Upper lobe of right lung (tissue), 1 donor: ENCODE data around the gene SLC35F3. TPM values are rescaled to one million over a fixed set of nuclear protein-coding genes. Genes with fewer than 3 reads are reported as not detected.

ENCODE experiments used
- ATAC-seq: fragments of 200-7000 bp; cut with Tn5 transposase; one replicate; pipeline ENCODE4 v1.9.1; 2020; ENCODE audit warnings: mild to moderate bottlenecking, moderate library complexity
- DNase-seq: peaks from one replicate; pipeline ENCODE4 v3.0.0-alpha.2; 2020
- H3K27ac ChIP-seq: fragments of 200-600 bp; one replicate; pipeline ENCODE4 v1.8.0; 2022
- H3K27me3 ChIP-seq: fragments of 200-600 bp; one replicate; pipeline ENCODE4 v1.8.0; 2022; ENCODE audit warnings: mild to moderate bottlenecking
- H3K36me3 ChIP-seq: fragments of 200-600 bp; one replicate; pipeline ENCODE4 v1.8.0; 2022
- H3K4me1 ChIP-seq: fragments of 200-600 bp; one replicate; pipeline ENCODE4 v1.8.0; 2022
- H3K4me3 ChIP-seq: fragments of 200-600 bp; one replicate; pipeline ENCODE4 v1.8.0; 2022; ENCODE audit warnings: mild to moderate bottlenecking
- H3K9me3 ChIP-seq: fragments of 200-600 bp; one replicate; pipeline ENCODE4 v1.8.0; 2022
- intact Hi-C: fragments of 100-400 bp; cut with DNase I; formaldehyde crosslinking; loops from one replicate; pipeline ENCODE4 v1.11.0; 2022
- total RNA-seq: library from RNA; stranded (reverse); fragmentation: NEBNext Ultra II Directional; extraction: Animal tissue kit (Norgen Biotek cat#: 25700); gene quantifications from one replicate; pipeline ENCODE4 v1.2.1, GENCODE V29; 2021
- TF ChIP-seq, protein P1 (sequence below): fragments of 200-600 bp; IDR thresholded peaks from one replicate; pipeline ENCODE4 v1.8.0; 2022; ENCODE audit warnings: antibody characterized with exemption
- donor health status: DM: no; HTN: yes; CAD: no; lungs with severe emphysema.

The SLC35F3 gene
- total RNA-seq, 1 donor from 2014 or later, result 0.29 TPM

DNA sequence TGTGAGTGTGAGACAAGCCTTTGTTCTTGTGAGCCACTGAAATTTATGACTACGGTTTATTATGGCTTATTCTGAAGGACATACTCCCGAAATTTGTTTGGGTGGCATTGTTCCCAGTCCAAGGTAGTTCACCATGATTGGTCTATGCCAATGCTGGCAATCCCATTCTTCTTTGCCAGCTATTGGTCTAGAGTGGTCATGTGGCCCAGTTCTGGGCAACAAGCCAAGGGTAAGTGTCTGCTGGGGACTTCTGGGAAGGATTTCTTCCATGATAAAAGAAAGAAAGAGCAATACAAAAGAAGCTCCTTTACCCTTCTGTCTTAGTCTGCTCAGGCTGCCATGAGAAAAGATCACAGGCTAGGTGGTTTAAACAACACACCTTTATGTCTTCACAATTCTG, 201.6 kb downstream of the SLC35F3 start:
- H3K4me3 ChIP-seq, result no peak overlapping the region
- TF ChIP-seq, protein P1, sequence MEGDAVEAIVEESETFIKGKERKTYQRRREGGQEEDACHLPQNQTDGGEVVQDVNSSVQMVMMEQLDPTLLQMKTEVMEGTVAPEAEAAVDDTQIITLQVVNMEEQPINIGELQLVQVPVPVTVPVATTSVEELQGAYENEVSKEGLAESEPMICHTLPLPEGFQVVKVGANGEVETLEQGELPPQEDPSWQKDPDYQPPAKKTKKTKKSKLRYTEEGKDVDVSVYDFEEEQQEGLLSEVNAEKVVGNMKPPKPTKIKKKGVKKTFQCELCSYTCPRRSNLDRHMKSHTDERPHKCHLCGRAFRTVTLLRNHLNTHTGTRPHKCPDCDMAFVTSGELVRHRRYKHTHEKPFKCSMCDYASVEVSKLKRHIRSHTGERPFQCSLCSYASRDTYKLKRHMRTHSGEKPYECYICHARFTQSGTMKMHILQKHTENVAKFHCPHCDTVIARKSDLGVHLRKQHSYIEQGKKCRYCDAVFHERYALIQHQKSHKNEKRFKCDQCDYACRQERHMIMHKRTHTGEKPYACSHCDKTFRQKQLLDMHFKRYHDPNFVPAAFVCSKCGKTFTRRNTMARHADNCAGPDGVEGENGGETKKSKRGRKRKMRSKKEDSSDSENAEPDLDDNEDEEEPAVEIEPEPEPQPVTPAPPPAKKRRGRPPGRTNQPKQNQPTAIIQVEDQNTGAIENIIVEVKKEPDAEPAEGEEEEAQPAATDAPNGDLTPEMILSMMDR, result no peak
- H3K36me3 ChIP-seq, result no peaks in the 10 kb centered on the region
- no peaks in the 10 kb centered on the region for H3K9me3 ChIP-seq
- no peaks in the 10 kb centered on the region for H3K4me1 ChIP-seq
- ATAC-seq (no peak), DNase-seq (no peak)
- H3K27me3 ChIP-seq, result peaks cover 7% of the 10 kb centered on the region
- intact Hi-C loops, result no loop called here
- no peak overlapping the region for H3K27ac ChIP-seq

- Histone ChIP-seq H3K9me3 (no peaks in the 10 kb centered on the region), H3K36me3 (no peaks in the 10 kb centered on the region), H3K27me3 (peaks cover 7% of the 10 kb centered on the region), H3K27ac (no peak overlapping the region), H3K4me3 (no peak overlapping the region), H3K4me1 (no peaks in the 10 kb centered on the region)
- intact Hi-C loops, result no loop called here
- DNase-seq, result no peak
- TF ChIP-seq, protein P1, result no peak
- ATAC-seq, result no peak
Observed at GRCh38 chr1:234107416-234108021, 203.0 kb downstream of the SLC35F3 start.

DNA sequence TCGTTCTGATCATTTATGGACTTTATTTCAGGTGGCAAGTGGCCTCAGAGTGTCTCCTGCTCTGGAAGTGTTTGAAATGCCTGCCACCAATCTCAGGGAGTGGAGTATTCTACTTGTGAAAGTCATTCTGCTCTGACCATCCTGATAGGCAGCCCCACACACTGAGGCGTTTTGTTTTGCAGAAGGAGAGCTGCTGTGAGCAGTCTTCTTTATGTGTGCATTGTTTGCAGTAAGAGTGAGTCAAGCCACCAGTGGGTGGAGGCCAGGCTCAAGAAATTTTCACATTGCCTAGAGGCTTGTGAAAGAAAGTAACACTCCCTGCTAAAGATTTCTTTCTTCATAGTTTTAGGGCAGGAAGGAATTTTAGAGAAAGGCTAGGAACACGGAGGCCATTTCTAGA, 204.4 kb downstream of the SLC35F3 start:
- no peak for ATAC-seq
- H3K27me3 ChIP-seq, result peaks cover 9% of the 10 kb centered on the region
- TF ChIP-seq, protein P1, result no peak
- no peaks in the 10 kb centered on the region for H3K36me3 ChIP-seq
- no peaks in the 10 kb centered on the region for H3K4me1 ChIP-seq
- H3K9me3 ChIP-seq, result no peaks in the 10 kb centered on the region
- no peak overlapping the region for H3K4me3 ChIP-seq
- no peak overlapping the region for H3K27ac ChIP-seq
- intact Hi-C loops, result no loop called here
- DNase-seq, result no peak

DNA sequence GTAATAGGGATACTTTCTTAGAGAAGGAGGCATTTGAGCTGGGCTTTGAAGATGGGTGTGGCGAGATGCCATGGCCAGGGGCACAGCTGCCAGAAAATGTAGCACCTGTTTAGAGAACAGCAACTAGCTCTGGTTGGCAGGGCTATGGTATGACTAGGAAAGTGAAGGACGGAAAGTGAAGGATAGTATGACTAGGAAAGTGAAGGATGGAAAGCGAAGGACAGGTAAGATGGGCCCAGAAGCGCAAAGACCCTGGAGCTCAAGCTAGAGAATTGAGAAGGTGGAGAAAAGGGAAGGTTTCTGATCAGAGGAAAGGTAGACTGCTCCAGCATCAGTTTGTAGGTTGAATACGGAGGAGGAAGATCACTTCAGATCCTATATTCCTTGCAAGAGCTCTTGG, 205.4 kb downstream of the SLC35F3 start:
- H3K9me3 ChIP-seq, result no peaks in the 10 kb centered on the region

GRCh38 chr1:234111458-234112142, 207.1 kb downstream of the SLC35F3 start:
- peak; percentile 68 for DNase-seq
- peaks cover 12% of the 10 kb centered on the region for H3K27me3 ChIP-seq
- ATAC-seq, result peak; percentile 76
- no peak overlapping the region for H3K4me3 ChIP-seq
- H3K4me1 ChIP-seq, result no peaks in the 10 kb centered on the region
- H3K36me3 ChIP-seq, result no peaks in the 10 kb centered on the region
- H3K9me3 ChIP-seq, result no peaks in the 10 kb centered on the region
- TF ChIP-seq, protein P1, result no peak
- H3K27ac ChIP-seq, result no peak overlapping the region
- intact Hi-C loops, result no loop called here

More for the DNA sequence above, 205.4 kb downstream of the SLC35F3 start:
- TF ChIP-seq, protein P1, result no peak
- DNase-seq, result no peak
- intact Hi-C loops, result no loop called here
- Histone ChIP-seq H3K4me1 (no peaks in the 10 kb centered on the region), H3K36me3 (no peaks in the 10 kb centered on the region), H3K27me3 (peaks cover 12% of the 10 kb centered on the region), H3K27ac (no peak overlapping the region), H3K4me3 (no peak overlapping the region)
- no peak for ATAC-seq
